ENCODE results near the gene TFF1. TPM values are rescaled to one million over a fixed set of nuclear protein-coding genes. Genes with fewer than 3 reads are reported as not detected.

TFF1 gene
- total RNA-seq, 1 donor, result not detected

GRCh38 chr21:42403611-42404231 is 37.4 kb upstream of the TFF1 start, which contains the start of gene UBASH3A:
UBASH3A (plus strand) TSS chr21:42403902; CDS start chr21:42403946, 44 bp downstream.
- Histone ChIP-seq H3K4me1 (ENCODE audit: insufficient read depth, low read length) (no peaks in the 10 kb centered on the region), H3K79me2 (ENCODE audit: insufficient read depth, low read length) (no peaks in the 10 kb centered on the region), H3K27ac (ENCODE audit: low read depth, low read length) (no peak within 1 kb of the TSS), H3K9me3 (ENCODE audit: low read depth, low read length) (no peaks in the 10 kb centered on the region), H3K4me2 (ENCODE audit: insufficient read depth, low read length) (no peak within 1 kb of the TSS), H4K20me1 (ENCODE audit: insufficient read depth, low read length) (no peaks in the 10 kb centered on the region), H3K4me3 (ENCODE audit: insufficient read depth, low read length) (no peak within 1 kb of the TSS), H3K36me3 (ENCODE audit: insufficient read depth, low read length) (no peaks in the 10 kb centered on the region), H2AFZ (ENCODE audit: low read length) (no peak within 1 kb of the TSS), H3K27me3 (ENCODE audit: insufficient read depth, low read length) (peaks cover 2% of the 10 kb centered on the region)
- TF ChIP-seq, protein P1, sequence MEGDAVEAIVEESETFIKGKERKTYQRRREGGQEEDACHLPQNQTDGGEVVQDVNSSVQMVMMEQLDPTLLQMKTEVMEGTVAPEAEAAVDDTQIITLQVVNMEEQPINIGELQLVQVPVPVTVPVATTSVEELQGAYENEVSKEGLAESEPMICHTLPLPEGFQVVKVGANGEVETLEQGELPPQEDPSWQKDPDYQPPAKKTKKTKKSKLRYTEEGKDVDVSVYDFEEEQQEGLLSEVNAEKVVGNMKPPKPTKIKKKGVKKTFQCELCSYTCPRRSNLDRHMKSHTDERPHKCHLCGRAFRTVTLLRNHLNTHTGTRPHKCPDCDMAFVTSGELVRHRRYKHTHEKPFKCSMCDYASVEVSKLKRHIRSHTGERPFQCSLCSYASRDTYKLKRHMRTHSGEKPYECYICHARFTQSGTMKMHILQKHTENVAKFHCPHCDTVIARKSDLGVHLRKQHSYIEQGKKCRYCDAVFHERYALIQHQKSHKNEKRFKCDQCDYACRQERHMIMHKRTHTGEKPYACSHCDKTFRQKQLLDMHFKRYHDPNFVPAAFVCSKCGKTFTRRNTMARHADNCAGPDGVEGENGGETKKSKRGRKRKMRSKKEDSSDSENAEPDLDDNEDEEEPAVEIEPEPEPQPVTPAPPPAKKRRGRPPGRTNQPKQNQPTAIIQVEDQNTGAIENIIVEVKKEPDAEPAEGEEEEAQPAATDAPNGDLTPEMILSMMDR (IDR thresholded peaks at IDR 0.05; ENCODE audit: extremely low read depth, low read depth, low read length), result no peak
- DNase-seq (ENCODE audit: insufficient read length, low spot score, missing footprints), result no peak

GRCh38 chr21:42401820-42402251 is 35.5 kb upstream of the TFF1 start:
- Histone ChIP-seq H2AFZ (ENCODE audit: low read length) (no peak overlapping the region), H4K20me1 (ENCODE audit: insufficient read depth, low read length) (no peaks in the 10 kb centered on the region), H3K79me2 (ENCODE audit: insufficient read depth, low read length) (no peaks in the 10 kb centered on the region), H3K4me2 (ENCODE audit: insufficient read depth, low read length) (no peak overlapping the region), H3K36me3 (ENCODE audit: insufficient read depth, low read length) (no peaks in the 10 kb centered on the region), H3K9me3 (ENCODE audit: low read depth, low read length) (no peaks in the 10 kb centered on the region), H3K27ac (ENCODE audit: low read depth, low read length) (no peak overlapping the region), H3K4me1 (ENCODE audit: insufficient read depth, low read length) (no peaks in the 10 kb centered on the region), H3K27me3 (ENCODE audit: insufficient read depth, low read length) (peaks cover 2% of the 10 kb centered on the region), H3K4me3 (ENCODE audit: insufficient read depth, low read length) (no peak overlapping the region)
- TF ChIP-seq, protein P1 (IDR thresholded peaks at IDR 0.05; ENCODE audit: extremely low read depth, low read depth, low read length), result no peak
- DNase-seq (ENCODE audit: insufficient read length, low spot score, missing footprints), result no peak

GRCh38 chr21:42401154-42401553 is 34.8 kb upstream of the TFF1 start:
- no peaks in the 10 kb centered on the region for H4K20me1 ChIP-seq (ENCODE audit: insufficient read depth, low read length)
- peaks cover 2% of the 10 kb centered on the region for H3K27me3 ChIP-seq (ENCODE audit: insufficient read depth, low read length)
- H3K27ac ChIP-seq (ENCODE audit: low read depth, low read length), result no peak overlapping the region
- H3K9me3 ChIP-seq (ENCODE audit: low read depth, low read length), result no peaks in the 10 kb centered on the region
- TF ChIP-seq, protein P1 (IDR thresholded peaks at IDR 0.05; ENCODE audit: extremely low read depth, low read depth, low read length), result no peak
- no peak overlapping the region for H3K4me3 ChIP-seq (ENCODE audit: insufficient read depth, low read length)
- H2AFZ ChIP-seq (ENCODE audit: low read length), result no peak overlapping the region
- DNase-seq (ENCODE audit: insufficient read length, low spot score, missing footprints), result no peak
- H3K4me2 ChIP-seq (ENCODE audit: insufficient read depth, low read length), result no peak overlapping the region
- no peaks in the 10 kb centered on the region for H3K79me2 ChIP-seq (ENCODE audit: insufficient read depth, low read length)
- no peaks in the 10 kb centered on the region for H3K4me1 ChIP-seq (ENCODE audit: insufficient read depth, low read length)
- no peaks in the 10 kb centered on the region for H3K36me3 ChIP-seq (ENCODE audit: insufficient read depth, low read length)

DNA sequence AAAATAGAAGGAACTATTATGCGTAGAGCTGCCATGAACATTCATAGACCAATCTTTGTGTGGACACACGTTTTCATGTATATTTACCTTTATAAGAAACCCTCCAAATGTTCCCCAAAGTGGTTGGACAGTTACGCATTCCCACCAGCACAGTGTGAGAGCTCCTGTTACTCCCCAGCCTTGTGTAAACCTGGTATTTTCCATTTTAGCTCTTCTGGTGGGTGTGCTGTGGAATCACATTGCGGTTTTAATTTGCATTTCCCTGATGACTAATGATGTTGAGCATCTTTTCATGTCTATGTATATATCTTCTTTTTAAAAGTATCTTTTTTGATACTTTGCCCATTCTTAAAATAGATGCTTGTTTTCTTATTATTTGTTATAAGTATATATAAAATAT is 34.2 kb upstream of the TFF1 start:
- no peak overlapping the region for H3K4me3 ChIP-seq (ENCODE audit: insufficient read depth, low read length)
- no peak overlapping the region for H2AFZ ChIP-seq (ENCODE audit: low read length)
- DNase-seq (ENCODE audit: insufficient read length, low spot score, missing footprints), result no peak
- H4K20me1 ChIP-seq (ENCODE audit: insufficient read depth, low read length), result no peaks in the 10 kb centered on the region
- no peaks in the 10 kb centered on the region for H3K9me3 ChIP-seq (ENCODE audit: low read depth, low read length)
- H3K27ac ChIP-seq (ENCODE audit: low read depth, low read length), result no peak overlapping the region
- no peak overlapping the region for H3K4me2 ChIP-seq (ENCODE audit: insufficient read depth, low read length)
- TF ChIP-seq, protein P1 (IDR thresholded peaks at IDR 0.05; ENCODE audit: extremely low read depth, low read depth, low read length), result no peak
- H3K27me3 ChIP-seq (ENCODE audit: insufficient read depth, low read length), result peaks cover 2% of the 10 kb centered on the region
- no peaks in the 10 kb centered on the region for H3K4me1 ChIP-seq (ENCODE audit: insufficient read depth, low read length)
- no peaks in the 10 kb centered on the region for H3K36me3 ChIP-seq (ENCODE audit: insufficient read depth, low read length)
- no peaks in the 10 kb centered on the region for H3K79me2 ChIP-seq (ENCODE audit: insufficient read depth, low read length)
